Fibroblast of skin of scalp (primary cell): ENCODE results near the gene GCH1.
"Not testable (repeated sequence)": the region's sequence is repeated elsewhere in the genome, so short reads cannot be mapped to it uniquely, and the experiment has no call there.

Experiments
- DNase-seq: peaks from one replicate; pipeline ENCODE4 v3.0.0-alpha.2; 2013

The GCH1 gene

GRCh38 chr14:54818201-54819133, 84.2 kb downstream of the GCH1 start:
- DNase-seq, result peak; percentile 52

GRCh38 chr14:54817506-54817905, 85.1 kb downstream of the GCH1 start:
- no peak for DNase-seq

- no peak for DNase-seq
Measured at GRCh38 chr14:54816450-54816849, 86.2 kb downstream of the GCH1 start.

DNA sequence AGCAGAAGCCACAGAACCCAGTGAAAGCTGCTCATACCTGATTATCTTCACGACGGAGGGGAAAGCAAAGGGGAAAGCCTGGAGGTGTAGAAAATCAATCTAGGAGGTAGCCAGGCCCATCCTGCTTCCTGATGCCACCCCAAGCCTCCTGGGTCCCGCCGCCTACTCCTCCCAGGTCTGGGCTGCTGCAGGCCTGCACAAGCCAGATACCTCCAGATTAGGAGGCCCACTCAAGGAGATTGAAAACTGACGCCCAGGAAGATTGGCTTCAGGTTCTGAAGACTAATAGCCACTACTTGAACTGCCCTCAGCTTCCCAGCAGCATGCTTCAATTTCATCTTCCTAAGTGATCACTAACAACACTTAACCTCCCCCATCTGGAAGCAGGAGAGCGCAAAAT, 87.1 kb downstream of the GCH1 start:
- no peak for DNase-seq

GRCh38 chr14:54815016-54815415, 87.6 kb downstream of the GCH1 start:
- no peak for DNase-seq

DNA sequence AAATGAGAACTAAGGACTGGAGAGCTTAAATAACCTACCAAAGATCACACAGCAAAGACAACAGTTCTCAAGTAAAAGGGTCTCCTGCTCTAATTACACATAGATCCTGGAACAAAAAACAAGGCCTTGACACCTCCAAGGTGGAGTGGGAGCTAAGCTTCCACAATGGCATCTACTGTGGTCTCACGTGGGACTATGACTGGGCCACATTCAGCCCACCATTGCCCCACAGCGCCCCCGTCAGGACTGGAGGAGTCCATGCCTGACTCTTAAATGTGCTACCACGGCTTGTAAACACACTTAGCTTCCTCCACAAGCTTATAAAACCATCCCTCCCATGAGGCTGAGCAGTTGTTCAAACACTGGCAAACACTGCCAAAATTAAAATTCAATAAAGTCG, 88.5 kb downstream of the GCH1 start:
- DNase-seq, result no peak

GRCh38 chr14:54813081-54813480, 89.5 kb downstream of the GCH1 start:
- no peak for DNase-seq

GRCh38 chr14:54812617-54813016, 90.0 kb downstream of the GCH1 start:
- DNase-seq, result no peak

DNA sequence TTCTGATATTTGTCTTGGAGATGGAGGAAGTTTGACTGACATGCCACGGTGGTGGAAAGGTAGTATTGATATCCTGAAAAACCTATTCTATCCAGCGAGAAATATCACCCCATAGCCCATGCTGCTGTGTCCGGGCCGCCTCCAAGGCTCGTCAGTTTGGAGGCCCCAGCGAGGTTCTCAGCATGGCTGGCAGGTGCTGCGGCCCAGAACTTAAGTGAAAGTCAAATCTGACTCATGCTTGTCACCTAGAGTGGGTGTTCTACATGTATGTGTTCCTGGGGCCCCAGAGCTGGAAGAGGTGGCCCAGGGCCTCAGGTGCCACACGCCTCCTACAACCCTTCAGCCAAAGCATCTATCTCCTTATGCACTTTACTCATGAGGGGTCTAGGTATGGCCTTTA, 92.9 kb downstream of the GCH1 start:
- no peak for DNase-seq

- no peak for DNase-seq
Measured at GRCh38 chr14:54808326-54809161, 94.1 kb downstream of the GCH1 start.

- DNase-seq, result no peak
Measured at GRCh38 chr14:54807881-54808280, 94.7 kb downstream of the GCH1 start.

GRCh38 chr14:54807428-54807827, 95.2 kb downstream of the GCH1 start:
- no peak for DNase-seq

GRCh38 chr14:54806616-54807015, 96.0 kb downstream of the GCH1 start:
- DNase-seq, result no peak

DNA sequence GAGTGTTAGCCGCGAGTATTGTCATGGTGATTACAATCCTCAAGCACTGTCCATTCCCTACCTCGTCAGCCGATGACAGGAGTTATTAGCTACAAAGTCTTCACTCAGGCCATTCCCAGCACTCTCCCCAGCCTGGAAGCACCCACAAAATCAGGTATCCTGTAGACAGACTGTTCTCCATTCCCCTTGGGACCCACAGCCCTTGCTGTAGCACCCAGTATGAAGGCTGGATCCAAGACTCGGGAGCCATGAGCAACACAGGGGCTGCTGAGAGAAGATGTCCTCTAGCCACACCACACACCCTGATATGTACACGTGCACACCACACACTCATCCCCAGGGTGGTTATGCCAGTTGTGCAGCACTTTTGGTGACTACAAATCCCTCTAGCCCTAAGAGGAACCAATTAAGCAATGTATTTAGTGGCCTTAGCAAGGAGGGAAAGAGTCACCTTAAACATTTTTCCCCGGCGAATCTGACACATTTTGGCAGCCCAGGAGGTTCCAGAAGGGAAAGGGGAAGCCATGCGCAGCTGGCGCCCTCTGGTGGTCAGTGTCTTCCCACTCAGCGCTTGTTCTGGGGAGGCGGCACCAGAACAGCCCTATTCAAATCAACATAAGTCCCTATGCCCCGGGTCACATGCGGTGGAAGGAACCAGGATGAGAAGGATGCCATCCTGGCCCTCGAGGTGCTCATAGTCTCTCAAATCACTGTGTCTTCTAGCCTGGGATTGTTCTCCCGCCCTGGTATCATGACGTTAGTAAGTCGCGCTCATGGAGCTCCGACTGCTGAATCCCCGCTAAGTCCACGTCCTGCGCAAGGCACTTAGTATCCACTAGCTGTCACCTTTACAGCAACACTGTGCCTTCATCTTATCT, 96.9 kb downstream of the GCH1 start:
- DNase-seq, result peak; percentile 80

GRCh38 chr14:54805070-54805444, 97.6 kb downstream of the GCH1 start:
- DNase-seq, result no peak

- no peak for DNase-seq
Measured at GRCh38 chr14:54804538-54805041, 98.0 kb downstream of the GCH1 start.

GRCh38 chr14:54803926-54804537, 98.6 kb downstream of the GCH1 start:
- no peak for DNase-seq

- DNase-seq, result no peak
Measured at GRCh38 chr14:54803396-54803795, 99.2 kb downstream of the GCH1 start.

- DNase-seq, result not testable (repeated sequence)
Measured at GRCh38 chr14:54801482-54801881, 101.1 kb downstream of the GCH1 start.

DNA sequence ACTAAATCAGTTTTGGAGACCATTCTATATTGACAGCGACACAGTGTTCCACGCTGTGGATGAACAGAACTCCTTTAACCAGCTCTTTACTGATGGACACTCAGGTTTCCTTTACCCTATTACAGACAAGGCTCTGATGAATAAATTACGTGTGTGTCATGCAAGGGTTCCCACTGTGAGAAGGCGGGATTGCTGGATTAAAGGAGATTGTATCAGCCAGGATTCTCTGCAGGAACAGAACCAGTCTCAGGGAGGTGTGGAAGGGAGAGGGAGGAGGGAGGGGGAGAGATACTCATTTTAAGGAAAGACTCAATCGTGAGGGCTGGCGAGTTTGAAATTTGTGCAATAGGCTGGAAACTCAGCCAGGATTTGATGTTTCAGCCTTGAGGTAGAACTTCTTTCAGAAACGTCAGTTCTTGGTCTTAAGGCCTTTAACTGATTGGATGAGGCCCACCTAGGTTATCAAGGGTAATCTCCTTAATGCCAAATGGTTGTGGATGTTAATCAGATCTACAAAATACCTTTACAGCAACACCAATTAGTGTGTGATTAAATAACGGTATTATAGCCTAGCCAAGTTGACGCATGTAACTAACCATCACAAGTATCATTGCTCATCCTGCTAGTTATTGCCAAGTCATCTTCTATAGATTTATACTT, 104.0 kb downstream of the GCH1 start:
- DNase-seq, result peak; percentile 51

DNA sequence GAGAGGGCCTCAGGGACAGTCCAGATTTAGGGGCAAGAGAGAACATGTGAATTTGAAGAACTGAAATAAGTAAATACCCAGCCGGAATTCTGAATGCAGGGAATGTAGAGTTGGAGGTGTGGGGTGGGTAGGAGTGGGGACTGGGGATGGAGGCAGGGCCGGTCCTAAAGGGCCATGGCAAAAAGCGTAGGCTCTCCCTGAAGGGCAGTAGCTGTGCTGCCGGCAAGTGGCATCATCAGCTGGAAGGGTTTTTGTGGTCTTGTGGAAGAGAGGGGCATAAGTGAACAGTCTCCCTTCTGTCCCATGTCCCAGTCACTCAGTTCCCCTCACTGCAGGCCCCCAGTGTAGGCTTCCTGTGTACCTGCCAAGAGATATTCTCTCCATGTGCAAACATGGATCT, 104.6 kb downstream of the GCH1 start:
- no peak for DNase-seq
